Femur (tissue), 1 donor: ENCODE results near the gene KIAA2012.
"Not testable (repeated sequence)": the region's sequence is repeated elsewhere in the genome, so short reads cannot be mapped to it uniquely, and the experiment has no call there.

Source experiments
- DNase-seq: peaks from one replicate; pipeline ENCODE4 v3.0.0-alpha.2; 2017

The KIAA2012 gene

DNA sequence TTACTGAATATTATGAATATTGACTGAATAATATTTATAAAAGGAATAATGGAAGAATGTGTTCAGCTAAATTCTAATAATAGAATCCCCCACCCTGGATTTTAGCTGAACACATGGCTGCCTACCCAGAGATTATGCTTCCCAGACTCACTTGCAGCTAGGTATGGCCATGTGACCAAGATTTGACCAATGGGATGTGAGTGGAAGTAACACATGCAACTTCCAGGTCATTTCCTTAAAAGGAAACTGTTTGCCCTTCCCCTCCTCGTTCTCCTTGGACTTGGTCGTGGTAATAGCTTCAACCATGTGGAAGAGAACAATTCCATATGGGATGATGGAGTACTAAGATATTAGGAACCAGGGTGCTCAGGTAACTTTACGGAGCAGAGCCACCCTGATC, 47.8 kb downstream of the KIAA2012 start:
- no peak for DNase-seq

GRCh38 chr2:202121532-202122162, 48.6 kb downstream of the KIAA2012 start:
- DNase-seq: no peak

DNA sequence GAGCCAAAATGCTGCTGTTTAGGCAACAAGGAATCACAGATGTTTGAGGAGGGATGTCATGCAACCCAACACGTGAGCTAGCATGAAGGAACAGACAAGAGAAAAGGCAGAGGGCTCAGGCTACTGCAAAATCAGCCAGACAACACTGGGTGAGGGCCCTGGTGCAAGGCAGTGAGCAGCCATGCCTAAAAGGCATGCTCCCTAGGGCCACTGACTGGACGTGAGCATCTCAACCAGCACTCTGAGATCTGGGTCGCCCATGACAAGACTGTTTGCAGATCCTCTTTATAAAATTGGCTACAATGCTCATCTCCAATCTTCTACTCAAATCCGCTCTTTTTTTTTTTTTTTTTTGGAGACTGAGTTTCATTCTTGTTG, 49.1 kb downstream of the KIAA2012 start:
- DNase-seq: no peak

GRCh38 chr2:202122980-202123720, 50.1 kb downstream of the KIAA2012 start:
- DNase-seq: no peak

- no peak for DNase-seq
Observed at GRCh38 chr2:202124286-202124685, 51.2 kb downstream of the KIAA2012 start.

DNA sequence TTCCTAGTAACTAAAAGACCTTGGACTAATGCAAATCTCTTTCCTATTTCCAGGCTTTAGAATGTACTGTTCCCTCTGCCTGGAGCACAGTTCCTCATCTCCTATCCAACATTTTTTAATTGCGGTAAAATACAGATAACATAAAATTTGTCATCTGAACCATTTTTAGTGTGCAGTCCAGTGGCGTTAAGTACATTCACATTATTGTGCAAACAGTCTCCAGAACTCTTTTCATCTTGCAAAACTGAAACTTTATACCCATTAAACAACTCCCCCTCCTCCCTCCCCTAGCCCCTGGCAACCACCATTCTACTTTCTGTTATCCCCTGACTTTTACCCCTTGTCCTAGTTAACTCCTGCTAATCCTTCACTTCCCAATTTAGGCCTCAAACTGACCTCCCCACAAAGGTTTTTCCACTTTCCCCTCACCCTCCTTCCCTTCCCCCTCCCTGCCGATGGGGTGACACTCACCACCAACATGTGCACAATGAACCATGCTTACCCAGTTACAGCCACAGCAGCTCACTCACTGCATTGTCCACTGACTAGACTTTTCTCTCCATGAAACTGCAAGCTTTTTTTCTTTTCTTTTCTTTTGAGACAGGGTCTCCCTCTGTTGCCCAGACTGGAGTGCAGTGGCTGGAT, 54.8 kb downstream of the KIAA2012 start:
- DNase-seq: no peak

- no peak for DNase-seq
Observed at GRCh38 chr2:202129841-202130240, 56.8 kb downstream of the KIAA2012 start.

DNA sequence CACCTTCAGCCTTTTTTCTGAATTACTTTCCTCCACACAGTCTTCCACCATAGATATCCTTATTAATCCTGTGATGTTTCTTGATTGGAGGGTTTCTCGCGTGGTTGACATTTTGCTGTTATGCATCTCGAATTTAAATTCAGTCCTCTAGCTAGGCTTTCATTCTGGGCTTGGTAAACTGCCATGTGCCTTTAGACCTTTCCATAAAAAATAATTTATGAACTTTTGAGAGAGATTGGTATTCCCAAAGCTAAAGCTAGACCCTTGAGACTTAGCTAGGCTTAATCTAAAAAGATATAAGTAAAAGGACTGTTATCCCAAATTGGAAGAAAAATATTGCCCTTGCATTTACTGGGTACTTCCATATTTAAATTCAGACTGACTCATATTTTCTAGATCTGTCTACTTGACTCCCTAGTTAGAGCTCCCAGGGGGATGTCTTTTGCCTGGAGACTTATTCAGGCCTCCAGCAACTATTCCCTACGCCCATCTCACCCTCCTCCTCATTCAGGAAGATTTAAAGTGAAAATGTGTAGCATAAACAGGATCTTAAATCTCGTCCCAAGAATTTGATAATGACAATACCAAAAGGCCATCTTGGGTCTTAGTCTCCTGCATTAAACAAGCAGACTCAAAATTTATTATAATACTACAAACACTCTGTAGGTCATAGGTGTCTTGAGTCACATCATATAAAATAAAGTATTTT, 60.3 kb downstream of the KIAA2012 start:
- DNase-seq: no peak

- no peak for DNase-seq
Observed at GRCh38 chr2:202133909-202134265, 60.8 kb downstream of the KIAA2012 start.

DNA sequence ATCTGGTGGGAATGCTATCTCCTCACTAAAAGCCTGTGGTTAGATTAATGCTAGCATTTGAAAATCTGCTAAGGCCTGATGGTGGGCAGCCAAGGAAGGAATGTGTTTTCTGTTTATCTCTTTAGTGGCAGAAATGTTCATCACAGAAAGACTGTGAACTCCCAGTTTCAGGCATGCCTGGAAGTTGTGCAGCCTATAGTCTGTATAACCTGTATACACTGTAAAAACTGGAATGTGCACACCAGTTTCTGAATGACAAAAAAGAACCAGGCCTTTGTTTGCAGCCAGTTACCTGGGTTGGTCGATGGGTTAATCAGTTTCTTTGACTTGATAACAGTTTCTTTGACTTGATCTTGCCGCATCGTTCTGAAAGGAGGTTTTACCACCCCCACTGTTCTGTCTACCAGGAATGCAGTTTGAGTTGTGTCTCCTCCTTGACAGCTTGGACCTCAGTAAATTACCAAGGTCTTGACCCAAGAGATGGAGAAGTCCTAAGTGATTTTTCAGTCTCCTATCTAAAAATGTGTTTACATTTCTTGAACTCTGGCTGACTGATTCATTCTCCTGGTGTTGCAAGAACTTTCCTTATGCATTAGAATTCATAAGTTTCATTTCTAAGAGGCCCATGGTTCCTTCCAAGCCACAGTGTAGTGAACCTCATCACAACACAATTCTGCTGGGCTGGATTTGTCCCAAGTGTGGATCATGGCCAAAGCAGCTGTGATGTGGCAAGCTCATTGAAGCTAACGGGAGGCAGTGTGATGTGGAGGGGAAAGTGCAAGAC, 62.2 kb downstream of the KIAA2012 start:
- DNase-seq: peak; percentile 92

DNA sequence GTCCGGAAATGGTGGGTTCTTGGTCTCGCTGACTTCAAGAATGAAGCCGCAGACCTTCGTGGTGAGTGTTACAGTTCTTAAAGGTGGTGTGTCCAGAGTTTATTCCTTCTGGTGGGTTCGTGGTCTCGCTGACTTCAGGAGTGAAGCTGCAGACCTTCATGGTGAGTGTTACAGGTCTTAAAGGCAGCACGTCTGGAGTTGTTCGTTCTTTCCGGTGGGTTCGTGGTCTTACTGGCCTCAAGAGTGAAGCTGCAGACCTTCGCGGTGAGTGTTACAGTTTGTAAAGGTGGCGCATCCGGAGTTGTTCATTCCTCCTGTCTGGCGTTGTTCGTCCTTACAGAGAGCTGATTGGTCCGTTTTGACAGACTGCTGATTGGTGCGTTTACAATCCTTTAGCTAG, 63.0 kb downstream of the KIAA2012 start:
- DNase-seq: not testable (repeated sequence)

- DNase-seq: no peak
Observed at GRCh38 chr2:202136526-202136925, 63.5 kb downstream of the KIAA2012 start.

GRCh38 chr2:202140522-202141252, 67.6 kb downstream of the KIAA2012 start:
- no peak for DNase-seq

GRCh38 chr2:202141329-202141947, 68.4 kb downstream of the KIAA2012 start:
- DNase-seq: no peak

DNA sequence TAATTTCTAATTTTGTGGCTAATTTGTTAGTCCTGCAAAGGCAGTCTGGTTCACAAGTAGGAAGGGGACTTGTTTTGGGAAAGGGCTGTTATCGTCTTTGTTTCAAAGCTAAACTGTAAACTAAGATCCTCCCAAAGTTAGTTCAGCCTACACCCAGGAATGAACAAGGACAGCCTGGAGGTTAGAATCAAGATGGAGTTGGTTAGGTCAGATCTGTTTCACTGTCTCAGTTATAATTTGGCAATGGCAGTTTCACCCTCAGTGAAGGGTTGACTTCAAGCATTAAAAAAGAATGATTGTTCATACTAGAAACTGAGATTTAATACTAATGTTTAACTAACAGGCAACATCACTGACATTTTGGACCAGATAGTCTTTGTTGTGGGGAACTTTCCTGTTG, 69.5 kb downstream of the KIAA2012 start:
- no peak for DNase-seq

- peak; percentile 31 for DNase-seq
Observed at GRCh38 chr2:202147775-202148174, 74.7 kb downstream of the KIAA2012 start.

- no peak for DNase-seq
Observed at GRCh38 chr2:202148515-202149154, 75.6 kb downstream of the KIAA2012 start.

GRCh38 chr2:202149155-202149762, 76.2 kb downstream of the KIAA2012 start:
- DNase-seq: peak; percentile 75

GRCh38 chr2:202149936-202150335, 76.9 kb downstream of the KIAA2012 start:
- DNase-seq: no peak

DNA sequence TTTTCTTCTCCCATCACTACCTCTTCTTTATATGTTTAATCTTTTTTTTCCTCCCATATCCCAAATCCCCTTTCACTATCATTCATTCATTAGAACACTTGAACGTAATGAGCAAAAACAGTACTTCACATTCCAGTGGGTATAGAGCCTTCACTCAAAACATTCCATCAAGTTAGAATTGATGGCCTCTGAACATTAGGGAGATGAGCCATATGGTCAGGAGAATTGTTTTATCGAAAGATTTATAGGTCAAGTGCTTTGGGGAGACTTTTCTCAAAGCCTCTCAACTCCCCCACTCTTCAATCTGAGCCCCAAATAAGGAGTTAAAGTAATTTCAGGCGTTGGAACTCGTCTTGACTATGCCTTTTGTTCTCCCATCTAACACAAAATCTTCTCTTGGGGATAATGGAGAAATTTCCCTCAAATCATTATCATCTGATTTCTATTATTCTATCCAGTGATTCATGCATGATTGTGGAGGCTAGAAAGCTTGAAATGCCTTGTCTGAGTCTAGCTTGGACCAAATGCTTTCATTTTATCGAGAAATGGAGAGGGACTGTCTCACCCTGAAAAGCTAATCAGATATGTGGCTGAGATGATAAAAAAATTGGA, 79.2 kb downstream of the KIAA2012 start:
- DNase-seq: no peak
